Prostate gland (tissue), 2 donors: Measurements from ENCODE around the gene TAS2R5. TPM values are rescaled to one million over a fixed set of nuclear protein-coding genes. Genes with fewer than 3 reads are reported as not detected.
"Not testable (repeated sequence)": the region's sequence is repeated elsewhere in the genome, so short reads cannot be mapped to it uniquely, and the experiment has no call there.

Experiments
- DNase-seq: peaks from one replicate; pipeline ENCODE4 v3.0.0-alpha.2; 2019; ENCODE audit warnings: low spot score
- H3K27ac ChIP-seq, 2 donors: fragments of 200-600 bp; sonication (generic); 2 replicates each; pipeline ENCODE4 v1.5.1; 2017 to 2019
- H3K27me3 ChIP-seq: fragments of 200-600 bp; sonication (generic); replicated peaks from 2 replicates; pipeline ENCODE4 v1.5.1; 2019; ENCODE audit not compliant: insufficient read depth
- H3K36me3 ChIP-seq, 2 donors: fragments of 200-600 bp; sonication (generic); 1 replicate in 1 of 2; 2 replicates in 1 of 2; pipeline versions ENCODE4 v1.5.1 to v1.8.1; 2017 to 2019
- H3K4me1 ChIP-seq: fragments of 200-600 bp; sonication (generic); replicated peaks from 2 replicates; pipeline ENCODE4 v1.5.1; 2019
- H3K4me3 ChIP-seq, 2 donors: fragments of 200-600 bp; sonication (generic); 2 replicates each; pipeline ENCODE4 v1.5.1; 2017 to 2019
- H3K9me3 ChIP-seq: fragments of 200-600 bp; sonication (generic); 2 replicates; pipeline ENCODE4 v1.5.1; 2017
- CTCF ChIP-seq, 4 experiments: fragments of 200-600 bp in 2 of 4; fragments of 450-650 bp in 2 of 4; sonication (generic) in 2 of 4; IDR thresholded peaks; 1 replicate in 3 of 4; 2 replicates in 1 of 4; pipeline ENCODE4 v1.5.1; 2016 to 2019; ENCODE audit warnings: antibody characterized with exemption in 4 of 4, mild to moderate bottlenecking in 2 of 4, moderate library complexity in 2 of 4
- POLR2A ChIP-seq: fragments of 450-650 bp; IDR thresholded peaks from one replicate; pipeline ENCODE4 v1.6.1; 2016; ENCODE audit warnings: antibody characterized with exemption, mild to moderate bottlenecking
- POLR2AphosphoS5 ChIP-seq: sonication (generic); formaldehyde crosslinking; IDR thresholded peaks from one replicate; pipeline ENCODE4 v1.6.1; 2017; ENCODE audit warnings: antibody characterized with exemption
- whole genome bisulfite sequencing: methylation state at CpG from one replicate; pipeline ENCODE4 v1.1.5; 2018; 5-methylcytosine and 5-hydroxymethylcytosine counted together
- intact Hi-C: fragments of 100-400 bp; cut with DNase I; formaldehyde crosslinking; loops from one replicate; pipeline ENCODE4 v1.14.2; 2022
- total RNA-seq, 2 donors: library from RNA; depleted of rRNA; stranded (reverse); fragments of >200 nt; gene quantifications; one replicate each; pipeline ENCODE4 v1.1.0, GENCODE V29; 2016

TAS2R5 gene
- total RNA-seq, 2 donors from 2014 or later: 2.5 to 4.0 TPM

DNA sequence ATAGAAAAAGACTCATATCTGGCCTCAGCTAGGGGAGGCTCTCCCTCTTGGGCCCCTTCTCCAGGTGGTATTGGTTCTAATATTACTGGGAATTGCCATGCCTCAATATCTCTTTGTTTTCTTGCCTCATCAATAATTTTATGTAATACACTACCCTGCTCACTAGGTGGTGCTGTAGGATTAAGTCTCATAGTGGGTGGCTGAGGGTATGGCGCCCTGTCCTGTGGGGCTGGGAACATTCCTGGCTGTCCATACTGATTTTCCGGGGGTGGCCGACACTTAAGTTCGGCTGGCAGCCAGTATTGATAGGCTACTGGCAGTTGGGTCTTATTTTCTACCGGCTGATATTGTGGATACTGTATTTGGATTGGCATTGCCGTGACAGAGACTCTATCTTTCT is 35.1 kb upstream of the TAS2R5 start:
- no peak overlapping the region for H3K4me3 ChIP-seq
- 99% methylated on average over 6 of the region's 6 CpGs for WGBS
- H3K36me3 ChIP-seq: peaks cover 12 to 22% of the 10 kb centered on the region in 2 donors
- no peak for DNase-seq
- H3K27ac ChIP-seq: no peak overlapping the region
- no peaks in the 10 kb centered on the region for H3K4me1 ChIP-seq
- H3K27me3 ChIP-seq: no peaks in the 10 kb centered on the region
- H3K9me3 ChIP-seq: no peaks in the 10 kb centered on the region
- intact Hi-C loops: no loop called here
- TF ChIP-seq CTCF (IDR thresholded peaks at IDR 0.05) (peak in 2 of 4 experiments; percentile 19 to 27), POLR2A (no peak)

DNA sequence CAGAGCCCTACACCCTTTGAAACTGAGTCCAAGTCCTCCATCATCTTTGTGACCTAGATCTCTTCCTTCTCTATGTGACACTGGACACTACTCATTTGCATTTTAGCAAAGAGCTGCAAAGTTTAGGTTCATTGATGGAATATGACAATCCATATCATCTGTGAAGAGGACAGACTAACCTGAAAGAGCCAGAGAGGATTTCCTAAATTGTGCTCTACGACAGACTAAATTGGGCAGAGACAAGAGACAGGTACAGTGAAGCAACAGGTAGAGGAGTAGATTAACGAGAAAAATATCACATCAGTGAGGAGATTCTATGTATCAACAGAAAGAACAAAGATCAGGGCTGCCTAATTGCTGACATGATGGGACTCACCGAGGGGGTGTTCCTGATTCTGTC is 26.2 kb upstream of the TAS2R5 start, which contains the start of gene TAS2R3:
TSS of gene TAS2R3 (plus strand) at position 301 of the 400 bp plus-strand sequence. CDS start at position 363, 62 bp downstream.
- WGBS: 95% methylated on average over 3 of the region's 3 CpGs
- Histone ChIP-seq H3K27ac (no peak within 1 kb of the TSS), H3K4me3 (no peak within 1 kb of the TSS), H3K27me3 (no peaks in the 10 kb centered on the region), H3K4me1 (no peaks in the 10 kb centered on the region), H3K9me3 (no peaks in the 10 kb centered on the region), H3K36me3 (no peaks in the 10 kb centered on the region)
- intact Hi-C loops: no loop called here
- TF ChIP-seq CTCF (IDR thresholded peaks at IDR 0.05) (no peak), POLR2AphosphoS5 (no peak), POLR2A (no peak)
- no peak for DNase-seq

- 100% methylated on average over 3 of the region's 3 CpGs for WGBS
- H3K27ac ChIP-seq, DNase-seq, H3K36me3 ChIP-seq, H3K4me1 ChIP-seq, H3K9me3 ChIP-seq, H3K4me3 ChIP-seq, H3K27me3 ChIP-seq, intact Hi-C loops: not testable (repeated sequence)
Measured at GRCh38 chr7:141770083-141770583, 19.9 kb upstream of the TAS2R5 start.

DNA sequence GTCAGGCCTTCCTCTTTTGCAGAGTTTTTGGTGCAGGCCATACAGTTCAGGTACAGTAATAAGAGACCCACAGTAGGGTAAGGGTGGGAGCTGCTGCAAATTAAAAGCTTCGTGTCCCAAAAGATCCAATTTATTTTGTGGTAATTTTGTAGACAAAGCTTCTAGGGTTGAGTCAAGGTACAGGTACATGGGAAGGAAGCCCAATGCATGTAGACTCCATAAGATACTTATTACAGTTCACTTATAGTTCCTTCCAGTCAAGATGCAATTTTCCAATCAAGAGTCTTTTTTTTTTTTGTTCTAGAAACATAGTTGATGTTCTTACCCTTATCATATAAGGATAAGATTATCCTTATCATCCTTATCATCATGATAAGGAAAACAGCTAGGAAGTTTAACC is 13.6 kb upstream of the TAS2R5 start, which contains the start of gene TAS2R4:
TSS of gene TAS2R4 (plus strand) at position 301 of the 400 bp plus-strand sequence. CDS start 1,815 bp downstream, outside the sequence.
- Histone ChIP-seq H3K27ac (no peak within 1 kb of the TSS), H3K4me1 (no peaks in the 10 kb centered on the region), H3K4me3 (no peak within 1 kb of the TSS), H3K9me3 (no peaks in the 10 kb centered on the region), H3K27me3 (no peaks in the 10 kb centered on the region), H3K36me3 (no peaks in the 10 kb centered on the region)
- no peak for DNase-seq
- intact Hi-C loops: no loop called here
- TF ChIP-seq POLR2AphosphoS5 (no peak), POLR2A (no peak), CTCF (IDR thresholded peaks at IDR 0.05) (no peak)
- 100% methylated on average over 1 of the region's 1 CpG for WGBS

DNA sequence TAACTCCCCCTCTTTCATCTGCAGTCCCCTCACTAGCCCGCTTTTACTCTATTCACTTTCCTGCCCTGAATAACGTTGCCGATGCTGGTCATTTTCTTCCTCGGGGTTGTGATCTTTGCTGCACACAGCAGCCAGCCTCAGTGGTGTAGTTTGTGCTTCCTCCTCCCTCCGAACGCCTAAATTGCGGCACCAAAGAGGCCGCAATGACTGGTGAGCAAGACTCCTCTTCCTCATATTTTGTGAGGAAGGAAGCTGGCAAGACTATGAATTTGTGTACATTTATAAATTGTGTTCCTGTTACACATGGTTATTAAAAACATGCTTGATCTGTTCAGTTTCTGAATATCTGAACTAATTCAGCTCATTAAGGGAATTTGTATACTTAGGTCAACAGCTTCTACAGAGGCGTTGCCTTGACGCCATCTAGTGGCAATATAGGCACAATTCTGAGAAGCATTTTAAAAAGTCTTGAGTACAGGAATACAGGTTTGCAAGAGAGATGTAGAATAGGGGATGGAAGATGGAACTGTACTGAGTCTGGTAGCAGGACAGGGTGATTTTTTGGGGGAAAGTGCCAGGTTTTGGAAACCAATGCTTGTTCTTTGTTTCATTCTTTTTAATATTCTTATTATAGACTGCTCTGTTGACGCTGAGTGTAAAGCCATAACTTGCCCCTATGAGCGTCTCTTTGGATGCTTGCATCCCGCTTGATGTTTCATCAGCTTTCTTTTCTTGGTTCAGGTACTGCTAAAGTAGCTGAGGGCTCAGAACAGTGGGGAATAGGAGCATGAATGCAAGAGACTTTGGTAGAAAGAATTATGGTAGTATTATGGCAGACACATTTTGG is 4.1 kb upstream of the TAS2R5 start:
- no peaks in the 10 kb centered on the region for H3K36me3 ChIP-seq
- WGBS: 76% methylated on average over 13 of the region's 13 CpGs
- H3K9me3 ChIP-seq: no peaks in the 10 kb centered on the region
- no peak overlapping the region for H3K27ac ChIP-seq
- H3K27me3 ChIP-seq: no peaks in the 10 kb centered on the region
- no peak for DNase-seq
- TF ChIP-seq POLR2AphosphoS5 (no peak), POLR2A (no peak), CTCF (IDR thresholded peaks at IDR 0.05) (peak in 3 of 4 experiments; percentile 52 to 60 (median 55))
- H3K4me3 ChIP-seq: no peak overlapping the region
- H3K4me1 ChIP-seq: no peaks in the 10 kb centered on the region
- intact Hi-C loops: no loop called here
